HepG2 (cell line): Measurements from ENCODE around the gene ABCC3. TPM values are rescaled to one million over a fixed set of nuclear protein-coding genes. Genes with fewer than 3 reads are reported as not detected.

Source experiments
- ATAC-seq: fragments of 200-7000 bp; cut with Tn5 transposase; 3 replicates; pipeline ENCODE4 v1.9.1; 2020; ENCODE audit warnings: mild to moderate bottlenecking, moderate library complexity
- BruUV-seq: library from RNA; stranded (reverse); fragments of 400-500 nt; replicated peaks from 2 replicates; lab custom pipeline; 2021; lab: Mats Ljungman, UMichigan
- CTCF ChIA-PET: fragments of 300-600 bp; formaldehyde crosslinking; extraction: SDS; loops from one replicate; lab custom pipeline; 2021; ENCODE audit warnings: low total read pairs, inconsistent platforms, low intra/inter-chr PET ratio; lab: Yijun Ruan, JAX
- POLR2A ChIA-PET: fragments of 350-600 bp; sonication (Branson Sonifier 250); formaldehyde crosslinking; loops from one replicate; lab custom pipeline; 2020; ENCODE audit warnings: antibody characterized with exemption, inconsistent platforms; lab: Yijun Ruan, JAX
- DNase-seq: peaks from one replicate; pipeline ENCODE4 v3.0.0-alpha.2; 2015; ENCODE audit warnings: low spot score
- FAIRE-seq: peaks from 3 replicates; lab custom pipeline; 2011; peaks lifted over from hg19 to GRCh38; lab: Jason Lieb, UNC
- H2AFZ ChIP-seq: one replicate; pipeline ENCODE4 v1.6.1; 2011; ENCODE audit warnings: low read length, inconsistent platforms
- H3K27ac ChIP-seq: fragments of 300-600 bp; 3 replicates; pipeline ENCODE4 v1.8.0; 2011; ENCODE audit warnings: mixed run types, mild to moderate bottlenecking, mixed read lengths, low read length, inconsistent platforms; ENCODE audit not compliant: insufficient read depth; ENCODE audit errors: extremely low read length
- H3K27me3 ChIP-seq, 2 experiments: fragments of 200-600 bp in 1 of 2; 2 replicates in 1 of 2; 3 replicates in 1 of 2; pipeline versions ENCODE4 v1.6.0 to v1.8.0; 2011; ENCODE audit warnings: low read length in 2 of 2, mild to moderate bottlenecking in 2 of 2, moderate library complexity in 2 of 2, inconsistent platforms in 1 of 2; ENCODE audit not compliant: insufficient read depth in 2 of 2, control insufficient read depth in 1 of 2
- H3K36me3 ChIP-seq, 2 experiments: fragments of 200-600 bp in 1 of 2; replicated peaks in 1 of 2; 2 replicates in 1 of 2; 3 replicates in 1 of 2; pipeline versions ENCODE4 v1.5.1 to v1.8.0; 2011; ENCODE audit warnings: low read length in 2 of 2, inconsistent platforms in 1 of 2; ENCODE audit not compliant: insufficient read depth in 2 of 2, control insufficient read depth in 1 of 2
- H3K4me1 ChIP-seq: 2 replicates; pipeline ENCODE4 v1.5.1; 2012; ENCODE audit warnings: low read length, inconsistent platforms; ENCODE audit not compliant: insufficient read depth
- H3K4me2 ChIP-seq: 2 replicates; pipeline ENCODE4 v1.6.0; 2011; ENCODE audit warnings: low read depth, low read length, inconsistent platforms
- H3K4me3 ChIP-seq, 3 experiments: fragments of 200-600 bp in 1 of 3; sonication (generic), shearing (Covaris generic) in 1 of 3; replicated peaks in 1 of 3; 2 replicates each; pipeline ENCODE4 v1.5.1; 2011 to 2016; ENCODE audit warnings: low read length in 3 of 3, inconsistent platforms in 2 of 3, low read depth in 2 of 3, mild to moderate bottlenecking in 2 of 3, control low read depth in 1 of 3, mixed read lengths in 1 of 3; ENCODE audit not compliant: insufficient read depth in 1 of 3
- H3K79me2 ChIP-seq: one replicate; pipeline ENCODE4 v1.6.1; 2011; ENCODE audit warnings: low read length, inconsistent platforms; ENCODE audit not compliant: insufficient read depth
- H3K9ac ChIP-seq: 2 replicates; pipeline ENCODE4 v1.6.0; 2011; ENCODE audit warnings: mild to moderate bottlenecking, low read depth, low read length, inconsistent platforms; ENCODE audit not compliant: insufficient read depth
- H3K9me3 ChIP-seq: 2 replicates; pipeline ENCODE4 v1.5.1; 2012; ENCODE audit warnings: mild to moderate bottlenecking, low read length
- H4K20me1 ChIP-seq: 2 replicates; pipeline ENCODE4 v1.6.0; 2011; ENCODE audit warnings: inconsistent platforms, mild to moderate bottlenecking, low read length, moderate library complexity; ENCODE audit not compliant: insufficient read depth
- AKAP8 ChIP-seq: sonication (generic); formaldehyde crosslinking; IDR thresholded peaks from 2 replicates; pipeline ENCODE4 v1.5.1; 2020; ENCODE audit warnings: mild to moderate bottlenecking, missing genetic modification reagents
- ATF5 ChIP-seq: sonication (generic); formaldehyde crosslinking; IDR thresholded peaks from 2 replicates; pipeline ENCODE4 v1.4.0; 2020; ENCODE audit warnings: mild to moderate bottlenecking, low read depth, missing genetic modification reagents
- JUND ChIP-seq: sonication (generic); formaldehyde crosslinking; IDR thresholded peaks from 2 replicates; pipeline ENCODE4 v1.8.0; 2022; ENCODE audit warnings: mild to moderate bottlenecking, missing genetic modification reagents
- MTF1 ChIP-seq: sonication (generic); formaldehyde crosslinking; IDR thresholded peaks from 2 replicates; pipeline ENCODE4 v1.5.0; 2020; ENCODE audit warnings: missing genetic modification reagents
- PBX3 ChIP-seq: sonication (generic); formaldehyde crosslinking; IDR thresholded peaks from 2 replicates; pipeline ENCODE4 v1.8.1; 2023; ENCODE audit warnings: missing genetic modification reagents, inconsistent platforms, borderline replicate concordance
- PLRG1 ChIP-seq: fragments of 450-650 bp; conservative IDR thresholded peaks from 2 replicates; pipeline ENCODE4 v1.6.1; 2016
- RBM22 ChIP-seq: fragments of 200-400 bp; formaldehyde crosslinking; optimal IDR thresholded peaks from 2 replicates; pipeline ENCODE3; 2017; ENCODE audit warnings: mild to moderate bottlenecking, low read length, moderate library complexity
- ZMAT5 ChIP-seq: sonication (generic); formaldehyde crosslinking; IDR thresholded peaks from 2 replicates; pipeline ENCODE4 v1.5.0; 2020; ENCODE audit warnings: mild to moderate bottlenecking, low read depth, missing genetic modification reagents, borderline replicate concordance
- ZNF512 ChIP-seq: sonication (generic); formaldehyde crosslinking; IDR thresholded peaks from 2 replicates; pipeline ENCODE4 v1.4.0; 2020; ENCODE audit warnings: mild to moderate bottlenecking, missing genetic modification reagents
- WGBS: methylation state at CpG from one replicate; pipeline ENCODE4 v1.1.6; 2017; ENCODE audit warnings: low lambda C conversion rate; 5-methylcytosine and 5-hydroxymethylcytosine counted together
- in situ Hi-C: cut with HindIII; loops from 2 replicates; pipeline ENCODE4 v1.10.0; 2017; ENCODE audit warnings: low pct_unique_long_range_greater_than_20kb; ENCODE audit not compliant: extremely low pct_ligation_motif_present
- intact Hi-C: fragments of 100-400 bp; cut with micrococcal nuclease; formaldehyde crosslinking; loops from one replicate; pipeline ENCODE4 v1.10.0; 2022; ENCODE audit not compliant: unreplicated experiment
- polyA plus RNA-seq, 8 experiments: library from polyadenylated mRNA; depleted of rRNA in 3 of 8; stranded (reverse) in 7 of 8; unstranded in 1 of 8; fragments of >200 nt; fragmentation: Illumina TruSeq in 4 of 8; extraction: Trizol in 4 of 8; gene quantifications; 2 replicates each; pipeline versions ENCODE4 v1.2.1 to v1.2.3, GENCODE V29; 2011 to 2016; ENCODE audit warnings: low read depth in 4 of 8, missing spikeins in 1 of 8, mixed read lengths in 1 of 8; ENCODE audit not compliant: insufficient read depth in 1 of 8
- total RNA-seq, 5 experiments: library from RNA; depleted of rRNA; stranded (reverse); fragments of >200 nt; fragmentation: Illumina TruSeq; extraction: Trizol; gene quantifications; 2 replicates each; pipeline ENCODE4 v1.2.3, GENCODE V29; 2016; ENCODE audit warnings: low read depth in 1 of 5
- TF ChIP-seq, protein P1 (sequence below): sonication (generic); formaldehyde crosslinking; IDR thresholded peaks from 2 replicates; pipeline ENCODE4 v1.5.0; 2020; ENCODE audit warnings: mild to moderate bottlenecking, missing genetic modification reagents

ABCC3 gene
- total and polyA plus RNA-seq, 2 of the 13 experiments (the other 11 are each of a cell fraction or from before 2014, with no cell fraction given), result 25.2 to 50.7 TPM

DNA sequence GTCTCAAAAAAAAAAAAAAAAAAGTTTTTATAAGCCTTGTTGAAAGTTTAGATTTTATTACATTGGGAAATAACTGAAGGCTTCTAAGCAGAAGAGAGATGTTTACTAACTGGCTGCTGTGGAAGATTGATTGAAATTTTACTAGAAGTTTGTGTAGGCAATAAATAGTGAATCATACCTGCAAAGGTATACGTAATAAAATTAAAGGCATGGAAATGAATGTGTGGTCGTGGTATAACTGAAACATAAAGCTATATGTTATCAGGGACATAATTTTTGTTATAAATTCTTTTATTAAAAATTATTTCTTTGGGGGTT is 93.4 kb downstream of the ABCC3 start:
- TF ChIP-seq RBM22, result no peak
- no peak for TF ChIP-seq PBX3
- TF ChIP-seq ZMAT5 (CRISPR knock-in tag), result no peak
- peaks cover 76% of the 10 kb centered on the region for H3K4me1 ChIP-seq
- 92% methylated on average over 2 of the region's 2 CpGs for WGBS
- FAIRE-seq (no peak), DNase-seq (no peak), ATAC-seq (no peak)
- no peaks in the 10 kb centered on the region for H3K9me3 ChIP-seq
- H3K4me2 ChIP-seq, result no peak overlapping the region
- H3K36me3 ChIP-seq, result peaks cover 4 to 25% of the 10 kb centered on the region in 2 experiments; a peak in 4 of 5 replicates
- BruUV-seq, result no TSS peak
- H3K4me3 ChIP-seq, result no peak overlapping the region
- ChIA-PET CTCF (no interaction called here), POLR2A (interaction anchor here (0.7 kb wide), 1 partner anchor 9 kb away, joined by 4 read pairs; the partner anchor contains the start of gene LUC7L3)
- no peak overlapping the region for H3K9ac ChIP-seq
- H3K27ac ChIP-seq, result no peak overlapping the region
- intact Hi-C loops (no loop called here), in situ Hi-C loops (no loop called here)
- H2AFZ ChIP-seq, result no peak overlapping the region
- peaks cover 99% of the 10 kb centered on the region for H4K20me1 ChIP-seq
- H3K79me2 ChIP-seq, result peaks cover 98% of the 10 kb centered on the region
- H3K27me3 ChIP-seq, result no peaks in the 10 kb centered on the region

DNA sequence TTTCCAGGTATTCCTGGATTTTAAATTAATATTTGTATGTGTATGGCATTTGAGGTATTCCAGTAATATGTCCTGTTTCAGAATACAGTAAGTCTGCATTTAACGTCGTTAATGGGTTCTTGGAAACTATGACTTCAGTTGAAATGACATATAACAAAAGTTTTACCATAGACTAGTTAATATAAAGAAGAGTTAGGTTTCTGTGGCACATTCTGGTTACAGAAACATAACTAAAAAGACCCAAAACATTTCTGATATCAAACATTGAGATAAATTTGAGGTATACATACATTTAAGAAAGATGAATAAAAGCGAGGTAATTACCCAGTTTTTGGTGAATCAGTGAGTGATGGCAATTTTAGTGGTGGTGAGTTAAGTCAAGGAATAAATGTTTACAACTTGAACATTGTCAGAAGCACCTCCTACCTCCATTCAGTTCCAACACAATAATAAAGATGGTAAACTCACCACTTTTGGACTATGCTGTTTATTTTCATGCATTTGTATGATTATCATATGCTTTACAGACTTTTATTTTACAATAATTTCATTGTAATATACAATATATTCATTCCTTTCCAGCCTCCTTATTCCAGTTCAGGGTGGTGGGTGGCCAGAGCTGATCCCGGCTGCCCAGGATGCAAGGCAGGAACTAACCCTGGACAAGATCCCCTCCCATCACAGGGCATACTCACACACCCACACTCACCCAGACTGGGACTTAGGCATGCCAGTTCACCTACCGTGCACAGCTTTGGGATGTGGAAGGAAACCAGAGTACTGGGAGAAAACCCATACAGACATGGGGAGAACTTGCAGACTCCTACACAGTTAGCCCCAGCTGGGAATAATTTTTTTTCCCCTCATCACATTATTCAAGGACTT is 94.4 kb downstream of the ABCC3 start:
- H3K4me2 ChIP-seq, result no peak overlapping the region
- TF ChIP-seq MTF1 (CRISPR knock-in tag) (no peak), AKAP8 (CRISPR knock-in tag) (no peak), PLRG1 (no peak), ZNF512 (CRISPR knock-in tag) (no peak), JUND (CRISPR knock-in tag) (no peak), ATF5 (CRISPR knock-in tag) (no peak)
- TF ChIP-seq, protein P1, sequence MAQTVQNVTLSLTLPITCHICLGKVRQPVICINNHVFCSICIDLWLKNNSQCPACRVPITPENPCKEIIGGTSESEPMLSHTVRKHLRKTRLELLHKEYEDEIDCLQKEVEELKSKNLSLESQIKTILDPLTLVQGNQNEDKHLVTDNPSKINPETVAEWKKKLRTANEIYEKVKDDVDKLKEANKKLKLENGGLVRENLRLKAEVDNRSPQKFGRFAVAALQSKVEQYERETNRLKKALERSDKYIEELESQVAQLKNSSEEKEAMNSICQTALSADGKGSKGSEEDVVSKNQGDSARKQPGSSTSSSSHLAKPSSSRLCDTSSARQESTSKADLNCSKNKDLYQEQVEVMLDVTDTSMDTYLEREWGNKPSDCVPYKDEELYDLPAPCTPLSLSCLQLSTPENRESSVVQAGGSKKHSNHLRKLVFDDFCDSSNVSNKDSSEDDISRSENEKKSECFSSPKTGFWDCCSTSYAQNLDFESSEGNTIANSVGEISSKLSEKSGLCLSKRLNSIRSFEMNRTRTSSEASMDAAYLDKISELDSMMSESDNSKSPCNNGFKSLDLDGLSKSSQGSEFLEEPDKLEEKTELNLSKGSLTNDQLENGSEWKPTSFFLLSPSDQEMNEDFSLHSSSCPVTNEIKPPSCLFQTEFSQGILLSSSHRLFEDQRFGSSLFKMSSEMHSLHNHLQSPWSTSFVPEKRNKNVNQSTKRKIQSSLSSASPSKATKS (CRISPR knock-in tag), result no peak

More for the DNA sequence above, 94.4 kb downstream of the ABCC3 start:
- intact Hi-C loops, result no loop called here
- 88% methylated on average over 5 of the region's 5 CpGs for WGBS
- BruUV-seq, result TSS peak; percentile 17
- no peak overlapping the region for H3K9ac ChIP-seq
- no peaks in the 10 kb centered on the region for H3K9me3 ChIP-seq
- no peak overlapping the region for H3K27ac ChIP-seq
- in situ Hi-C loops, result no loop called here
- H3K79me2 ChIP-seq, result peaks cover 96% of the 10 kb centered on the region
- ChIA-PET POLR2A (interaction anchor here (1.1 to 3.8 kb wide), 2 partner anchors 10 to 21 kb away, joined by 4 to 14 read pairs; partner anchors contain the start of gene LUC7L3), CTCF (no interaction called here)
- H3K4me1 ChIP-seq, result peaks cover 66% of the 10 kb centered on the region
- peaks cover 4 to 25% of the 10 kb centered on the region in 2 experiments; a peak in 4 of 5 replicates for H3K36me3 ChIP-seq
- FAIRE-seq (no peak), DNase-seq (no peak), ATAC-seq (no peak)
- no peaks in the 10 kb centered on the region for H3K27me3 ChIP-seq
- H4K20me1 ChIP-seq, result peaks cover 96% of the 10 kb centered on the region
- no peak overlapping the region for H2AFZ ChIP-seq
- no peak overlapping the region for H3K4me3 ChIP-seq
